ENCODE data around the gene NFKB2.

The NFKB2 gene

DNA sequence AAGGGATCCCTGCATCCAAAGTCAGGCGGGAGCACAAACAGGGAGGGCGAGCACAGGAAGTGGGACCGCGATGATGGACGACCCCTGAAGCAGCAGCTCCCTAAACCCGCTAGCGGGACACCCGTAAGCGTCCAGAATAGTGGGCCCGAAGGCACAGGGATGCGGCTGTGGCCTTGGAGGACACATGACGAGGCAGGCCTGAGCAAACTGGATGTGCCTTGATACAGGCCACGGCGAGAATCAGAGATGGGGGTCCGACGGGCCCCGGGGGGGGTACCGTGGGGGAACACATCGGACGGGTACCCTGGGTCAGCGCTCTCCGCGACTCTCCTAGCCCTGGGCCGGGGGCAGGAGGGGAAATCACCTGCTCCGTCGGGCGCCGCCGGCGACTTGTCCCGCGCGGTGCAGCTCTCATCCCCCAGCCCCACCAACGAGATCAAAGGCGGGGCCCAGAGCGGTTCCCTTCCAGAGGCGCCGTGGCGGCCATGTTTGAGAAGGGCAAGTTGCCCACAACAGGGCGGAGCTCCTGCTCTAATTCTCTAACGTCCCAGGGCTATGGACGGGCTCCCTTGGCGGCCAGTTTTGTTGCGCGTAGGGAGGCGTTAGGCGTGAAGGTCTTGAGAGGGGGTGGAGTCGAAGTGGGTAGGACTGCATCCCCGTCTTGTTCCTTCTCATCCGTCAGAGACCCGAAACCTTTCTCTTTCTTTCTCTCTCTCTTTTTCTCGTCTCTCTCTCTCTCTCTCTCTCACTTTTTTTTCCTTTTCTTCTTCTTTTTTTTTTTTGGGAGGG is 36.9 kb downstream of the NFKB2 start, which contains the start of gene CUEDC2:
CUEDC2 (minus strand) TSS at position 413 of the 789 bp plus-strand sequence. CDS start 7,386 bp downstream, outside the sequence.
- Histone ChIP-seq H3K4me3 (replicated peaks; ENCODE audit: insufficient read depth, low read length) (peak within 1 kb of the TSS; percentile 86), H3K27me3 (ENCODE audit: insufficient read depth, poor library complexity, severe bottlenecking) (no peaks in the 10 kb centered on the region), H3K27ac (replicated peaks) (peak within 1 kb of the TSS; percentile 86)
- peak; percentile 94 to 98 for DNase-seq (ENCODE audit: low read depth in 1 of 2, low spot score in 1 of 2)
- peak; percentile 42; the same call in 1 of the 2 replicates for TF ChIP-seq SPI1 (IDR thresholded peaks at IDR 0.05; ENCODE audit: borderline replicate concordance, low read depth)
- TF ChIP-seq GABPA (IDR thresholded peaks at IDR 0.05; ENCODE audit: low read depth), result peak; percentile 25; the same call in 1 of the 2 replicates
- TF ChIP-seq REST (IDR thresholded peaks at IDR 0.05; ENCODE audit: insufficient replicate concordance, low read depth), result peak; percentile 59
- TF ChIP-seq, protein P1, sequence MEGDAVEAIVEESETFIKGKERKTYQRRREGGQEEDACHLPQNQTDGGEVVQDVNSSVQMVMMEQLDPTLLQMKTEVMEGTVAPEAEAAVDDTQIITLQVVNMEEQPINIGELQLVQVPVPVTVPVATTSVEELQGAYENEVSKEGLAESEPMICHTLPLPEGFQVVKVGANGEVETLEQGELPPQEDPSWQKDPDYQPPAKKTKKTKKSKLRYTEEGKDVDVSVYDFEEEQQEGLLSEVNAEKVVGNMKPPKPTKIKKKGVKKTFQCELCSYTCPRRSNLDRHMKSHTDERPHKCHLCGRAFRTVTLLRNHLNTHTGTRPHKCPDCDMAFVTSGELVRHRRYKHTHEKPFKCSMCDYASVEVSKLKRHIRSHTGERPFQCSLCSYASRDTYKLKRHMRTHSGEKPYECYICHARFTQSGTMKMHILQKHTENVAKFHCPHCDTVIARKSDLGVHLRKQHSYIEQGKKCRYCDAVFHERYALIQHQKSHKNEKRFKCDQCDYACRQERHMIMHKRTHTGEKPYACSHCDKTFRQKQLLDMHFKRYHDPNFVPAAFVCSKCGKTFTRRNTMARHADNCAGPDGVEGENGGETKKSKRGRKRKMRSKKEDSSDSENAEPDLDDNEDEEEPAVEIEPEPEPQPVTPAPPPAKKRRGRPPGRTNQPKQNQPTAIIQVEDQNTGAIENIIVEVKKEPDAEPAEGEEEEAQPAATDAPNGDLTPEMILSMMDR (IDR thresholded peaks at IDR 0.05; ENCODE audit: insufficient read depth, low read length), result no peak
- peak; percentile 84 for TF ChIP-seq POLR2AphosphoS5 (IDR thresholded peaks at IDR 0.05; ENCODE audit: low read depth)

GRCh38 chr10:102433619-102434046 is 38.1 kb downstream of the NFKB2 start:
- Histone ChIP-seq H3K4me3 (replicated peaks; ENCODE audit: insufficient read depth, low read length) (no peak overlapping the region), H3K27ac (replicated peaks) (peak overlapping the region; percentile 7; the same call in 1 of the 2 replicates), H3K27me3 (ENCODE audit: insufficient read depth, poor library complexity, severe bottlenecking) (no peaks in the 10 kb centered on the region)
- DNase-seq (ENCODE audit: low read depth in 1 of 2, low spot score in 1 of 2), result peak; percentile 54 to 82
- TF ChIP-seq, protein P1 (IDR thresholded peaks at IDR 0.05; ENCODE audit: insufficient read depth, low read length), result no peak
- TF ChIP-seq SPI1 (IDR thresholded peaks at IDR 0.05; ENCODE audit: borderline replicate concordance, low read depth) (peak; percentile 65; the same call in 1 of the 2 replicates), POLR2AphosphoS5 (IDR thresholded peaks at IDR 0.05; ENCODE audit: low read depth) (no peak), REST (IDR thresholded peaks at IDR 0.05; ENCODE audit: insufficient replicate concordance, low read depth) (no peak), GABPA (IDR thresholded peaks at IDR 0.05; ENCODE audit: low read depth) (no peak)

DNA sequence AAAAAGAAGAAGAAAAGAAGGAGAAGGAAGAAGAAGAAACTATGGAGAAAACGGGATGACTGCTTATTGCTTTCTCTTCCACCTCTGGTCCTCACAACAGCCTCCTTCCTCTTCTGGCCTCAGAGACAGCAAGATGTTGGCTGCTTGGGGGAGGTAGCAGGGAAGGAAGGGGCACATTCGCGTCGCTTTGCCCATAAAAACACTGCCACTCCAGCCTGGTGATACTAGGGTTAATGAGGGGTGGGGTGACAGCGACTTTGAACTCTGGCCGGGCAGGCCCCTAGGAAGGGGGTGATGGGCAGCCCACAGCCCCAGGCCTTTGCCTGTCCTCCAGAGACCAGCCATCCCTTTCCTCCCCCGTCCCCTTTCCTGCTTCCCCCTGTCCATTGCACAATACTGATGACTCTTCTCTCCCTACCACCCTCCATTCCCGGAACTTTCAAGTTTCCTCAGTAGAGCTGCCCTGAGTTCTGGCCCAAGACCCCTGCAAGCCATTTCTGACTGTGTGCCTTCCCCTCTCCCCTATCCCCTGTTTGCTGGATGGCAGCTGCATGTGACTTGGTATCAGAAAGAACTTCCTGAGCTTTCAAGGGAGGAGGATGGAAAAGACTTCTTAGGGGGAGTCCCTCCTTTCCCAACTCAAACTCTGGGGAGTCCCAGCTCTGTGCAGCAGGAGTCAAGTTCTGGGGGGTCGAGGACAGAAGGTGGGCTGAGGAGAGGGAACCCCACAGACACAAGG is 39.1 kb downstream of the NFKB2 start:
- H3K4me3 ChIP-seq (replicated peaks; ENCODE audit: insufficient read depth, low read length), result no peak overlapping the region
- no peak for TF ChIP-seq POLR2AphosphoS5 (IDR thresholded peaks at IDR 0.05; ENCODE audit: low read depth)
- TF ChIP-seq, protein P1 (IDR thresholded peaks at IDR 0.05; ENCODE audit: insufficient read depth, low read length), result no peak
- TF ChIP-seq GABPA (IDR thresholded peaks at IDR 0.05; ENCODE audit: low read depth), result no peak
- TF ChIP-seq REST (IDR thresholded peaks at IDR 0.05; ENCODE audit: insufficient replicate concordance, low read depth), result no peak
- TF ChIP-seq SPI1 (IDR thresholded peaks at IDR 0.05; ENCODE audit: borderline replicate concordance, low read depth), result no peak
- H3K27me3 ChIP-seq (ENCODE audit: insufficient read depth, poor library complexity, severe bottlenecking), result no peaks in the 10 kb centered on the region
- H3K27ac ChIP-seq (replicated peaks), result no peak overlapping the region
- peak; percentile 43 to 69 for DNase-seq (ENCODE audit: low read depth in 1 of 2, low spot score in 1 of 2)

Measured in HL-60 (cell line).